OCI-LY7 (cell line): ENCODE data around the gene PKD1L1.

Experiments
- EZH2phosphoT487 ChIP-seq: fragments of 200-600 bp; sonication (generic); IDR thresholded peaks from 2 replicates; pipeline ENCODE4 v1.6.1; 2018; ENCODE audit warnings: low read depth, borderline replicate concordance, mild to moderate bottlenecking, mixed run types, antibody characterized with exemption, low read length, moderate library complexity, mixed read lengths
- TF ChIP-seq, protein P1 (sequence below): fragments of 200-600 bp; sonication (generic); conservative IDR thresholded peaks from 2 replicates; pipeline ENCODE4 v1.5.1; 2014; ENCODE audit warnings: mild to moderate bottlenecking, antibody characterized with exemption, low read length, moderate library complexity, mixed read lengths

DNA sequence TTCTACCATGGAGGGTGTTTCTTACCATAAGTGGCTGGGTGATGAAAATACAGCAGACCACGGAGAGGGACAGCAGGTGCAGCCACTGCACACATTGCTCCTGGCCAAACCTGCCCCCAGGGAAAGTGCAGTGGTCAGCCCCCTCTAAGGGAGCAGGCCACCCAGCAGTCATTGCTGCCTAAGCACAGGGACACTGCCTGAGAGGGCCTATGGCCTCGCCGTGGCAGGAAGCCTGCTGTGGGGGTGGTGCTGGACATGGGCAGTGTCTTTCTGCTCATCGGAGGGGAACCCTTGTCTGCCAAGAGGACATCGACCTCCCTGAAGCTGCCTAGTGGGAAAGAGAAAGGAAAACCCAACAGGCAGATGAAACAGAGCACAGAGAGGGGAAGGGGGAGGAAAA, 118.3 kb downstream of the PKD1L1 start:
- TF ChIP-seq EZH2phosphoT487: no peak
- TF ChIP-seq, protein P1, sequence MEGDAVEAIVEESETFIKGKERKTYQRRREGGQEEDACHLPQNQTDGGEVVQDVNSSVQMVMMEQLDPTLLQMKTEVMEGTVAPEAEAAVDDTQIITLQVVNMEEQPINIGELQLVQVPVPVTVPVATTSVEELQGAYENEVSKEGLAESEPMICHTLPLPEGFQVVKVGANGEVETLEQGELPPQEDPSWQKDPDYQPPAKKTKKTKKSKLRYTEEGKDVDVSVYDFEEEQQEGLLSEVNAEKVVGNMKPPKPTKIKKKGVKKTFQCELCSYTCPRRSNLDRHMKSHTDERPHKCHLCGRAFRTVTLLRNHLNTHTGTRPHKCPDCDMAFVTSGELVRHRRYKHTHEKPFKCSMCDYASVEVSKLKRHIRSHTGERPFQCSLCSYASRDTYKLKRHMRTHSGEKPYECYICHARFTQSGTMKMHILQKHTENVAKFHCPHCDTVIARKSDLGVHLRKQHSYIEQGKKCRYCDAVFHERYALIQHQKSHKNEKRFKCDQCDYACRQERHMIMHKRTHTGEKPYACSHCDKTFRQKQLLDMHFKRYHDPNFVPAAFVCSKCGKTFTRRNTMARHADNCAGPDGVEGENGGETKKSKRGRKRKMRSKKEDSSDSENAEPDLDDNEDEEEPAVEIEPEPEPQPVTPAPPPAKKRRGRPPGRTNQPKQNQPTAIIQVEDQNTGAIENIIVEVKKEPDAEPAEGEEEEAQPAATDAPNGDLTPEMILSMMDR: no peak
